Fibroblast of lung (primary cell): ENCODE measurements around the gene THOC6. TPM values are rescaled to one million over a fixed set of nuclear protein-coding genes. Genes with fewer than 3 reads are reported as not detected.

Experiments
- DNase-seq, 2 donors: peaks; one replicate each; pipeline versions ENCODE4 v3.0.0 to v3.0.0-alpha.2; 2010; ENCODE audit warnings: low read depth in 2 of 2
- H2AFZ ChIP-seq: 2 replicates; pipeline ENCODE4 v1.5.1; 2012; ENCODE audit warnings: low read length, control low read depth, inconsistent platforms
- H3K27ac ChIP-seq: 2 replicates; pipeline ENCODE4 v1.5.1; 2011; ENCODE audit warnings: low read length, control low read depth; ENCODE audit not compliant: insufficient read depth
- H3K27me3 ChIP-seq: 2 replicates; pipeline ENCODE4 v1.5.1; 2011; ENCODE audit warnings: mild to moderate bottlenecking, low read length; ENCODE audit not compliant: control insufficient read depth, insufficient read depth
- H3K36me3 ChIP-seq: 2 replicates; pipeline ENCODE4 v1.5.1; 2011; ENCODE audit warnings: low read length; ENCODE audit not compliant: control insufficient read depth, insufficient read depth
- H3K4me1 ChIP-seq: 2 replicates; pipeline ENCODE4 v1.5.1; 2011; ENCODE audit warnings: low read length; ENCODE audit not compliant: control insufficient read depth, insufficient read depth; ENCODE audit errors: extremely low read depth
- H3K4me2 ChIP-seq: 2 replicates; pipeline ENCODE4 v1.5.1; 2011; ENCODE audit warnings: low read length, control low read depth; ENCODE audit not compliant: insufficient read depth; ENCODE audit errors: extremely low read depth
- H3K4me3 ChIP-seq, 4 experiments: fragments of 200-600 bp in 1 of 4; sonication (generic) in 1 of 4; replicated peaks in 1 of 4; 2 replicates each; pipeline ENCODE4 v1.5.1; 2011 to 2016; ENCODE audit warnings: low read length in 4 of 4, low read depth in 3 of 4, mild to moderate bottlenecking in 3 of 4, control low read depth in 2 of 4, inconsistent platforms in 1 of 4, mixed read lengths in 1 of 4; ENCODE audit not compliant: insufficient read depth in 1 of 4; ENCODE audit errors: control extremely low read depth in 1 of 4
- H3K79me2 ChIP-seq: 2 replicates; pipeline ENCODE4 v1.5.1; 2012; ENCODE audit warnings: mild to moderate bottlenecking, low read length, inconsistent platforms; ENCODE audit not compliant: control insufficient read depth, insufficient read depth
- H3K9ac ChIP-seq: 2 replicates; pipeline ENCODE4 v1.5.1; 2011; ENCODE audit warnings: mild to moderate bottlenecking, low read length, control low read depth; ENCODE audit not compliant: insufficient read depth
- H3K9me3 ChIP-seq: 2 replicates; pipeline ENCODE4 v1.5.1; 2012; ENCODE audit warnings: low read depth, low read length; ENCODE audit not compliant: control insufficient read depth, insufficient read depth
- H4K20me1 ChIP-seq: 2 replicates; pipeline ENCODE4 v1.5.1; 2011; ENCODE audit warnings: low read length; ENCODE audit not compliant: control insufficient read depth, insufficient read depth; ENCODE audit errors: extremely low read depth
- CTCF ChIP-seq, 2 donors: IDR thresholded peaks in 1 of 2; conservative IDR thresholded peaks in 1 of 2; 1 replicate in 1 of 2; 2 replicates in 1 of 2; pipeline ENCODE4 v1.5.1; 2011 to 2012; ENCODE audit warnings: low read length in 2 of 2, control low read depth in 1 of 2, inconsistent platforms in 1 of 2, low read depth in 1 of 2, mild to moderate bottlenecking in 1 of 2
- EZH2 ChIP-seq: IDR thresholded peaks from 2 replicates; pipeline ENCODE4 v1.5.1; 2012; ENCODE audit warnings: low read length, control low read depth, mild to moderate bottlenecking; ENCODE audit errors: missing control alignments
- polyA plus RNA-seq, 2 donors: library from polyadenylated mRNA; depleted of rRNA in 1 of 2; stranded (reverse) in 1 of 2; unstranded in 1 of 2; fragments of >200 nt; gene quantifications; 2 replicates each; pipeline ENCODE4 v1.2.1, GENCODE V29; 2011 to 2012; ENCODE audit warnings: missing spikeins in 1 of 2
- total RNA-seq: library from RNA; depleted of rRNA; stranded (reverse); fragments of >200 nt; gene quantifications from 2 replicates; pipeline ENCODE4 v1.2.1, GENCODE V29; 2014

THOC6 gene
- total and polyA plus RNA-seq, 2 donors (not counting 1 experiment from before 2014, with no cell fraction given) = 17.6 to 26.6 TPM

GRCh38 chr16:3056336-3057180, 32.7 kb downstream of the THOC6 start:
- no peak overlapping the region for H3K4me2 ChIP-seq
- no peak overlapping the region for H3K9ac ChIP-seq
- H4K20me1 ChIP-seq = no peaks in the 10 kb centered on the region
- no peaks in the 10 kb centered on the region for H3K27me3 ChIP-seq
- TF ChIP-seq EZH2 (no peak), CTCF (conservative IDR thresholded peaks at IDR 0.05 in 1 of 2, IDR thresholded peaks at IDR 0.05 in 1 of 2; ENCODE audit: low read depth in 1 of 2, low read length in 2 of 2) (no peak)
- no peak overlapping the region for H3K4me3 ChIP-seq
- H3K36me3 ChIP-seq = no peaks in the 10 kb centered on the region
- H3K27ac ChIP-seq = no peak overlapping the region
- no peak overlapping the region for H2AFZ ChIP-seq
- H3K79me2 ChIP-seq = no peaks in the 10 kb centered on the region
- no peak for DNase-seq
- H3K9me3 ChIP-seq = no peaks in the 10 kb centered on the region
- no peaks in the 10 kb centered on the region for H3K4me1 ChIP-seq

DNA sequence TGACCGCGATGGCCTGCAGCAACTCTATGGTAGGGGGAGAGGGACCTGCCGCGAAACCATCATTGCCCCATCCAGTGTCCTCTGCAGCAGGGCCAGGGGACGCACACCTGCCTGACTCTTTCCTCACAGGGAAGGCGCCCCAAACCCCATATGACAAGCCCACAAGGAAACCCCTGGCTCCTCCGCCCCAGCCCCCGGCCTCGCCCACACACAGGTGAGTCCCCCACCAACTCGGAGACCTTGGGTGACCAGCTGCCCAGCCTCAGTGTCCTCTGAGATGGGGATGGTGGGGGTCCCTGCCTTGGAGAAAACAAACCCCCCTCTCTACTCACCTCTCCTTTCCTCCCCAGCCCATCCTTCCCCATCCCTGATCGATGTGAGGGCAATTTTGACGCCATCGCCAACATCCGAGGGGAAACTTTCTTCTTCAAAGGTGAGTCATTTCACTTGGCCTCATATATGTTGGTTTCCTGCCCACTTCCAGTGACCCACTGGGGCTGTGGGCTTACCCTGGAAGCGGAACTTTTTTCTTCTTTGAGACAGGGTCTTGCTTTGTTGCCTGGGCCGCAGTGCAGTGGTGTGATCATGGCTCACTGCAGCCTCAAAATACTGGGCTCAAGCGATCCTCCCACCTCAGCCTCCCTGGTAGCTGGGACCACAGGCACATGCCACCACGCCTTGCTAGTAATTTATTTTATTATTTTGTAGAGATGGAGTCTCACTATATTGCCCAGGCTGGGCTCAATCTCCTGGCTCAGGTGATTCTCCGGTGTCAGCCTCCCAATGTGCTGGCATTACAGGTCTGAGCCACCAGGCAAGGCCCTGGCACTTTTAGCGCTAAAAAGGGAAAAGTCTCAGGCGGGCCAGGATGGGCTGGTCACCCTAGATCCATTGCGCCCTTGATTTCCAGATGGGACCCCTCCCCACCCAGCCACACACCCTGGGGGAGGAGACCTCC, 33.6 kb downstream of the THOC6 start:
- H3K9ac ChIP-seq = no peak overlapping the region
- H2AFZ ChIP-seq = no peak overlapping the region
- H3K4me3 ChIP-seq = no peak overlapping the region
- H3K36me3 ChIP-seq = no peaks in the 10 kb centered on the region
- no peaks in the 10 kb centered on the region for H4K20me1 ChIP-seq
- no peak overlapping the region for H3K27ac ChIP-seq
- H3K4me1 ChIP-seq = no peaks in the 10 kb centered on the region
- H3K79me2 ChIP-seq = no peaks in the 10 kb centered on the region
- peak overlapping the region; percentile 96 for H3K4me2 ChIP-seq
- no peak for DNase-seq
- TF ChIP-seq EZH2 (no peak), CTCF (conservative IDR thresholded peaks at IDR 0.05 in 1 of 2, IDR thresholded peaks at IDR 0.05 in 1 of 2; ENCODE audit: low read depth in 1 of 2, low read length in 2 of 2) (no peak)
- H3K27me3 ChIP-seq = no peaks in the 10 kb centered on the region
- no peaks in the 10 kb centered on the region for H3K9me3 ChIP-seq
